ENCODE measurements around the gene AKR1E2.

DNA sequence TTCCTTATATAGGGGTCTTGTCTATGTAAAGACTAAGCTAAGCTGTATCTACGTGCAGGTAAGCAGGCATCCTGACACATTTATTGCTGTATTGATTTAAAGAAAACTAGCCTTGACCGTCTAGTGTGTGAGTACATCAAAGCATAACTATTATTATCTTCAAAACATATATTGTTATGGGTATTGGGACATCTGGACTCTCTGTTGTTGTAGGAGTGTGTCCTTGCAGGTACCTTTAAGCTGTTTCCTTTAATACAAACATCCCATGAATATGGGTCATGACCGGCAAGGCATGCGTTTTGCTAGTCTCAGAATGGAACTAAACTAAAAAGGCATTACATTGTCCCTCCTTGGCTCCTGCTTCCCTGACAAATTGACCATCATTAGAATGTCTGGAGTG, 35.1 kb upstream of the AKR1E2 start:
- TF ChIP-seq CREM (IDR thresholded peaks at IDR 0.05; ENCODE audit: low read depth): no peak
- no peak for TF ChIP-seq CHD1 (IDR thresholded peaks at IDR 0.05; ENCODE audit: low read depth, low read length)

Data from GM12878 (cell line).